ENCODE measurements around the gene PRDM16.

The PRDM16 gene

GRCh38 chr1:3190256-3191041 lies 121.4 kb downstream of the PRDM16 start:
- no peak for DNase-seq

- no peak for DNase-seq
Measured at GRCh38 chr1:3192361-3192760, 123.4 kb downstream of the PRDM16 start.

GRCh38 chr1:3192825-3193224 lies 123.8 kb downstream of the PRDM16 start:
- DNase-seq: no peak

GRCh38 chr1:3193811-3194210 lies 124.8 kb downstream of the PRDM16 start:
- DNase-seq: no peak

- no peak for DNase-seq
Measured at GRCh38 chr1:3194760-3195479, 125.9 kb downstream of the PRDM16 start.

- no peak for DNase-seq
Measured at GRCh38 chr1:3195480-3195815, 126.4 kb downstream of the PRDM16 start.

- no peak for DNase-seq
Measured at GRCh38 chr1:3195966-3196515, 127.0 kb downstream of the PRDM16 start.

- DNase-seq: no peak
Measured at GRCh38 chr1:3196577-3197245, 127.7 kb downstream of the PRDM16 start.

- DNase-seq: no peak
Measured at GRCh38 chr1:3197781-3198316, 128.8 kb downstream of the PRDM16 start.

- no peak for DNase-seq
Measured at GRCh38 chr1:3198371-3199271, 129.6 kb downstream of the PRDM16 start.

- no peak for DNase-seq
Measured at GRCh38 chr1:3204725-3205124, 135.7 kb downstream of the PRDM16 start.

GRCh38 chr1:3205815-3206214 lies 136.8 kb downstream of the PRDM16 start:
- DNase-seq: no peak

- no peak for DNase-seq
Measured at GRCh38 chr1:3206696-3207095, 137.7 kb downstream of the PRDM16 start.

- DNase-seq: no peak
Measured at GRCh38 chr1:3207217-3207848, 138.3 kb downstream of the PRDM16 start.

- DNase-seq: no peak
Measured at GRCh38 chr1:3208819-3209200, 139.8 kb downstream of the PRDM16 start.

GRCh38 chr1:3209201-3209600 lies 140.2 kb downstream of the PRDM16 start:
- DNase-seq: no peak

GRCh38 chr1:3211582-3212375 lies 142.8 kb downstream of the PRDM16 start:
- no peak for DNase-seq

- DNase-seq: no peak
Measured at GRCh38 chr1:3212453-3213355, 143.7 kb downstream of the PRDM16 start.

- no peak for DNase-seq
Measured at GRCh38 chr1:3213730-3214129, 144.7 kb downstream of the PRDM16 start.
